NCI-H2029 treated with DMSO at 0.1 percent for 48 hours (cell line): Measurements from ENCODE around the gene SIK3.

Source experiments
- DNase-seq: peaks from one replicate; lab custom pipeline; 2025; lab: John Stamatoyannopoulos, UW

The SIK3 gene

DNA sequence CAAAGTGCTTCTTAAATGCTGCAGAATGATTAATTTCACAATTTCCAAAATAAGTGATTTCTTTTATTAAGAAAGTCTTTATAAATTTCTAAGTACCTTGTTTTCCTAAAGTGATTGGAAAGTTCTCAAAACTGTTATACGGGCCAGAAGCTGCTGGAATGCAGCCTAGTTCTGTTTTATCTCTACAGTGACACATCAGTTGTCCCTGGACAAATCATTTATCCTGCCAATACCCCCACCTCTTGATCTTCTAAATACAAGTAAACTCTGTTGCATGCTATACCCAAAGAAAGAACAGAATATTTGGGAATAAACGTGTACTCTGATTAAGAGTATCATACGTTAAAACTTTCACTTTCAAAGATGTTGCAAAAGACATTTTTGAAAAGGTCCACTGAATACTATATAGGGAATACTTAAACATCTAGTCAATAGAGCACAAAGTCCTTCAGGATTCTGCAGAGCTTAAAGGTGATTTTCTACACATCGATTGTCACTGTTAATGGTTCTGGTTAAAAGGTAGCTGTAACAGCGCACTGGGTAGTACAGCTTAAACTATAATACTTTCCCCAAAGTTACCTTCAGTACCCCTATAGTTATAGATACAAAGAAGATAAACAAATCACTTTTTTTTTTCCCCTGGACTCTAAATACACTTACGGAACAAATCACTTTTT, 168.7 kb downstream of the SIK3 start:
- no peak for DNase-seq

- no peak for DNase-seq
Measured at GRCh38 chr11:116928845-116929244, 169.4 kb downstream of the SIK3 start.

DNA sequence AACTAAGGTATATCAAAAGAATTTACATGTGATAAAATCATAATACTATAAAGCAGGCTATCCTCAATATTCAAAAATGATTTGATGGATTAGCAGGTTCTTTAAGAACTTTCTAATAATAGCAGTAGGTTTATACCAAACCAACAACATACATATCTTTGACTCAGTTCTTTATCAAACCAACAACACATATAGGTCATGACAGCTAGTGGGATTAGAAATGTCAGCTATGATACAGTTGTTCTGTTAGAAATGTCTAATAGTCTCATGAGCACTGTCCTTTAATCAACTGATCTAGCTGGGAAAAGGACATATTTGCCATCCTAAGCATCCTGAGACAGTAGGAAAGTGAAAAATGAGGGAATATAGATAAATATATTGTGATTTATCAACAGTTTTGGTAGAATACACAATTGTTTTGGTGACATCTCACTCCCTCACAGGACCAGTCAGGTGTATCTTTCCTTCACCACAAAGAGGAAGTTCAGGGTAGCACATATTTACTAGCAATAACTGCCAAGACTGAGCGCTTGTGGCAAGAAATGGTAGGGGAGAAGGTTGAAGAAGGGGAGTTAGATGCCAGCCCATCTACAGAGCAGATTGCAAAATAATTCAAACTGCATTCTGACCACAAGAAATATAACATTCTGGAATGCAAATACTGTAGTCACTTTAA, 170.0 kb downstream of the SIK3 start:
- no peak for DNase-seq

- no peak for DNase-seq
Measured at GRCh38 chr11:116927163-116927974, 170.9 kb downstream of the SIK3 start.

- DNase-seq = no peak
Measured at GRCh38 chr11:116925050-116925449, 173.2 kb downstream of the SIK3 start.

DNA sequence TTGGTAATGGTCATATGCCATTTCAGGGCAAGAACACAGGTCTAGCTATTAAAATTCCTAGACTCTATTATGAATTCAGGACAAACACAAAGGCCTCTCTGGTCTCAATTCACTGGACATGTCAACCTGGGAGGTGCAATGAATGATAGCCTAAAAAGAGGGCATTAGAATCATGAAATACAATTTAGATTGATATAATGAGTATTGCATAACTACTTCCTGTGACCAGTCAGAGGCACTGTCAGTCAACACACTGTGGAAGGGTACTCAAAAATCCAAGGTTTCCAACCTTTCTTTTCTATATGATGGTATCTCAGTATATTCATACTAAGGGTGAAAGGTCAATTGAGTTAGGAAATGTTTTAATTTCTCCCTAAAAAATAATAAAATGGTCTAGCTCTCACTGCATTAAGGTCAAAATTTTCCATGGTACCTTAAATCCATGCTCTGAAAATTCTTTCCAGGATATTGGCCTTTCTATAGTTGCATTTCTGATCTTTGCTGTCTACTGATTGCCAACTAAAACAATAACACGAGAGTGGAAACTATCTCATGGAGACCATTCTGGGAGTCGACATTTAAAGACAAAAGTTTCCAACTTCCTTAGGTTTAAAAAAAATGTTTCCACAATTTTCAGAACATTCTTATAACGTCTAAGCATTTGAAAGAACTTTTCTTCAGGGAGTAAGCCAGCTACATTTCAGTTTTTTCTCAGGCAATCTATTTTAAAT, 179.1 kb downstream of the SIK3 start:
- no peak for DNase-seq

DNA sequence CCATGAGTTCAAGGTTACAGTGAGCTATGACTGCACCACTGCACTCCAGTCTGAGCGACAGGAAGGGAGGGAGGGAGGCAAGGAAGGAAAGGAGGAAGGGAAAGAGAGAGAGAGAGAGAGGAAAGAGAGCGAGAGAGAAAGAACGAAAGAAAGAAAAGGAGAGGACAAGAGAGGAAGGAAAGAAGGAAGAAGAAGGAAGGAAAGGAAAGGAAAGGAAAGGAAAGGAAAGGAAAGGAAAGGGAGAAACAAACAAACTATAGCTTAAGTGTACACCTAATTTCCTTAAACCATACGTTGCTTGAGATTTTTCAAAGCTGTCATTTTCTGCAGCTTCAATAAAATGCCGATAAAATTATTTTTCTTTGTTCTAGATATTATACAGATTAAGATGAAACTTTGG, 180.6 kb downstream of the SIK3 start:
- no peak for DNase-seq

GRCh38 chr11:116916886-116917285, 181.3 kb downstream of the SIK3 start:
- no peak for DNase-seq

DNA sequence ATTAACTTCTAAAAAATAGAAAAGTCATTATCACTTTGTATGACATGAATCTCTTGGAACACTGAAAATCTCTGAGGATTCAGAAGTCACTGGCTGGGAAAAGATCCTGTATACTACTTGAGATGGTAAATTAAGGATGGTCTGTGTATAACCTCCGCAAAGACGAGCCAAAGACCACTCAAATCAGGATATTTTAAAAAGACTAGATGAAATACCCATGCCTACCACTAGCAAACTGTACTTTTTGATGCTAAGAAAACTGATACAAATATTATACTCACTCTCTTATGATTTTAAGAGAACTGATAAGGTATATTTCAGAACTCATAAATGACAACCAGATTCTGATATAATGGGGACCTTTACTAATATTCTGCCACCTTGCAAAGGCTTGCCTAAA, 182.2 kb downstream of the SIK3 start:
- no peak for DNase-seq

GRCh38 chr11:116913000-116913399, 185.2 kb downstream of the SIK3 start:
- no peak for DNase-seq

DNA sequence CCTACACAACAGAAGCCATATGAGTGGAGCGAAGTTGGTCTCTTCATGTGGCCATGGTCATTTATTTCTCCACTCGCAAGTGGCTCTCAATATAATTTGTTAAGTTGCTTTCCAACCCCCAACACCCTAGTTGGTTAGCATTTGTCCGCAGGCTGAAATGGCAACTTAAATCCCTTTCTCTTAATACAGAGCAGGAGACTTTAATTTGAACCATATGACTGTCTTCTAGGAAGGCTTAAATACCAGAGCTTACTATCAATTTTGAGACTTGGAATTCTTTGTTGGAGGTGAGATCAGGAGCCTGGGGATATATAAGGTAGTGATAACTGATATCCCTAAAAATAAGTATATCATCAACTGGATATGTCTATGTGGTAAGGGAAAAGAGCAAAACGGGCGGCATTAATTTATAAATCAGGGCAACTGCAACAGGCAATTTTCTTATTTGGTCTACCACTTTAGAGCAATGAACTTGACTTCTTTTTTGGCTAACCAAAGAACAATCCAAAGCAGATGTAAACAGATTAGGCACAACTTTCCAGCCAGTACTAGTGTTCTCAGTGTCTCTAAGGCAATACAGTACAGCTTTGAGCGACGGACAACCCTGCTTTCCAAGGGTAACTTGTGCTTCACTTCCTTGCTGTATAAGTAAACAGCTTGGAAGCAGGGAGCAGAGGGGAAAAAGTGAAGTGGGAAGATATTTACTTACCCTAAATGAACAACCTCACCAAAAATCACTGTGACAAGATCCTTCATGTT, 186.1 kb downstream of the SIK3 start:
- no peak for DNase-seq

GRCh38 chr11:116910847-116911246, 187.4 kb downstream of the SIK3 start:
- DNase-seq = no peak

DNA sequence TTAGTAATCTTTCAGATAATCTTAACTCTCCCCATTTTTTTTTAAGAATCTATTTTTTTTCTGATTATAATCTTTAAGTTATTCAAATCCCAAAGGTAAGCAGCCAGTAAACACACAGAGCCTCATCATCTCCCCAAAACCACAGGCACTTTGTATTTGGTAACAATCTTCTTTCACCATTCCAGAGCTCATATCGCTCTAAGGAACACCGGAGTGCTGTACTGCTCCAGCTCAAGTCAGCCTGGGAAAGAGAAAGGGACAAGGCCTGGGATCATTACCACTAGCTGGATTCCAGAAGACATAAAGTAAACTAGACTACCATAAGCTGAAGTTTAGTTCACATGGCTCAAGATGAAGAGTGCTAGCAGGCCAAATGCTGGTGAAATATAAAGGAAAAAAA, 187.8 kb downstream of the SIK3 start:
- DNase-seq = no peak

- DNase-seq = no peak
Measured at GRCh38 chr11:116909245-116909644, 189.0 kb downstream of the SIK3 start.

DNA sequence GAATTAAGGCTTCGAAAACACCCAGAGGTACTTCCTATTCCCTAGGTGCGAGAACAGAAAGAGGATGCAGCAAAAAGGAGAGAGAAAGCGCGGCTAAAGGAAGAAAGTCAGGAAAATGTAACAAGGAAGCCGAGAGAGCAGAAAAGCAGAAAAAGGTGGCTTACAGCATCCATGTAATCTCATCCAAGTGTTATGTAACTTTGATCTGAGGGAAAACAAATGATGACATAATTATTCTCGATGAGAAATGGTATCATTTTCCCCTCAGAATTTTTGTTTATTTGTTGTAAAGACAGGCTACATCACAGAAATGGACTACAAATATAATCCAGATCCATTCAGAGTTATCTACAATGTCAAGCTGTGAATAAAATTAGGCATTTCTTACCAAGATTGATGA, 191.7 kb downstream of the SIK3 start:
- DNase-seq = no peak

- DNase-seq = no peak
Measured at GRCh38 chr11:116903090-116903489, 195.1 kb downstream of the SIK3 start.

- no peak for DNase-seq
Measured at GRCh38 chr11:116901964-116902688, 196.1 kb downstream of the SIK3 start.

- no peak for DNase-seq
Measured at GRCh38 chr11:116901211-116901610, 197.0 kb downstream of the SIK3 start.

GRCh38 chr11:116896211-116896610, 202.0 kb downstream of the SIK3 start:
- no peak for DNase-seq

DNA sequence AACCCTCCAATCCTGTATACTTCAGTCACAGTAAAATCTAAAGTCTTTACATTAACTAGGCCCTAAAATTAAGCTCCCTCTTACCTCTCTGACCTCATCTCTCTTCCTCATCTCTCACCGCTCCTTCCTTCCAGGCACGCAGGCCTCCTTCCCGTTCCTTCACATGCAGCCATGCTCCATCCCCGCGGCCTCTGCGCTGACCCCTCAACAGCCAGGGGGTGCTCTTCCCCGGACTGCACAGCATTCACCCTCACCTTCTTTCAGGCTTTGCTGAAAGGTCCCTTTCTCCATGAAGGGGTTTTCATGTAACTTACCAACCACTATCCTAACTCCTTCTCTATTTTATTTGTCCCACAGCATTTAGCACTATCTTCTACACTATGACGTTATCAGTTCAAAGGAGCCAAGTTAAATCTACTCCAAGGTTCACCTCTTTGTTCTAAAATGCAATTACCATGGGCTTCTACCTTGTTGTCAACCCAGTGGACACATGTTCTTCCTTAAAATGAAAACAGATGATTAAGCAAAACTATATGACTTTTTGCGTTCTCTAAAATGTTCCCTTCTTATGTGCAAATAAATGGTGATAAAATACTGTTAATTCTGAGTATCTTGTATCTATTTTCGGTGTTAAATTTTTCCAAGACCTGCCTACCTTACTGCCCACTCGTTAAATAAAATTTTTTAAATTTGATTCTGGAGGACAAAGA, 203.0 kb downstream of the SIK3 start:
- no peak for DNase-seq
